Myocyte (in vitro differentiated cells): ENCODE measurements around the gene SGTA. TPM values are rescaled to one million over a fixed set of nuclear protein-coding genes. Genes with fewer than 3 reads are reported as not detected.

ENCODE experiments used
- DNase-seq: peaks from one replicate; pipeline ENCODE4 v3.0.0-alpha.2; 2012; ENCODE audit warnings: low read depth
- total RNA-seq: library from RNA; depleted of rRNA; stranded (reverse); fragments of >200 nt; gene quantifications from 2 replicates; pipeline ENCODE4 v1.2.3, GENCODE V29; 2014

SGTA gene
- total RNA-seq, 1 donor from 2014 or later: 82.5 TPM

DNA sequence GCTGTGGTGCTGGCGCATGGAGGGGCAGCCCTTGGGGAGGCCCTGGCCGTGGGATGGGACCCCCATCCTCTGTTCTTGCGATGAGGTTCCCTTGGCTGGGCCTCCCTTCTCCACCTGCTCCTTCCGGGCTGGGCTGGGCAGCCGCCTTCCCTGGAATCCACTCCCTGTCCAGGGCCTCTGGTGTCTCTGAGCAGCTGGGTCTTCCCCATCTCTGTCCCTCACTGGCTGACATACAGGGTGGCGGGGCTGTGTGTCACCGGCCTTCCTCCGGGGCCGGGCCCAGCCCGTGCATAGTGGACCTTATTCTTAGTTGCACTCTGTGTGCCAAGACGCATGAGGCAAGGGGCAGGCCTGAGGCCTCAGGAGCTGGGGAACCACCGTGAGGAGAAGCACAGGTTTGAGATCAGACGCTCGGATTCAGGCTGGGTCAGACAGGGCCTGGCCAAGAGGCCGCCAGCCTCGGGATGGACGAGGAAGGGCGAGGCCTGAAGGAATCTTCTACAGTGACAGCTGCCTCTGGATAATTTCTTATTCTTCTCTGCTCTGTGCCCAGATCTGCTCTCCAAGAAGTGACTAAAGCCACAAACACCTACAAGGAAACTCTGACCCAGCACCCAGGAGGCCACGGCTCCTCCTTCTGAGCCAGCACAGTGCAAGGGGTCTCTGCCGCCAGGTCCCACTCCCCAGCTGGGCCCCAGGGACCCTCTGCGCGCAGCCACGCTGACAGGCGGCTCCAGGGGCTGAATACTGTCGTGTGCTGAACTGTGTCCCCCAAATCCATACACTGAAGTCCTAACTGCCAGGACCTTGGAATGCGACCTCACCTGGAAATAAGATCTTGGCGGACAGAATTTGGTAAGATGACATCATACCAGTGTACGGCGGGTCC is 11.0 kb downstream of the SGTA start:
- DNase-seq: peak; percentile 92

DNA sequence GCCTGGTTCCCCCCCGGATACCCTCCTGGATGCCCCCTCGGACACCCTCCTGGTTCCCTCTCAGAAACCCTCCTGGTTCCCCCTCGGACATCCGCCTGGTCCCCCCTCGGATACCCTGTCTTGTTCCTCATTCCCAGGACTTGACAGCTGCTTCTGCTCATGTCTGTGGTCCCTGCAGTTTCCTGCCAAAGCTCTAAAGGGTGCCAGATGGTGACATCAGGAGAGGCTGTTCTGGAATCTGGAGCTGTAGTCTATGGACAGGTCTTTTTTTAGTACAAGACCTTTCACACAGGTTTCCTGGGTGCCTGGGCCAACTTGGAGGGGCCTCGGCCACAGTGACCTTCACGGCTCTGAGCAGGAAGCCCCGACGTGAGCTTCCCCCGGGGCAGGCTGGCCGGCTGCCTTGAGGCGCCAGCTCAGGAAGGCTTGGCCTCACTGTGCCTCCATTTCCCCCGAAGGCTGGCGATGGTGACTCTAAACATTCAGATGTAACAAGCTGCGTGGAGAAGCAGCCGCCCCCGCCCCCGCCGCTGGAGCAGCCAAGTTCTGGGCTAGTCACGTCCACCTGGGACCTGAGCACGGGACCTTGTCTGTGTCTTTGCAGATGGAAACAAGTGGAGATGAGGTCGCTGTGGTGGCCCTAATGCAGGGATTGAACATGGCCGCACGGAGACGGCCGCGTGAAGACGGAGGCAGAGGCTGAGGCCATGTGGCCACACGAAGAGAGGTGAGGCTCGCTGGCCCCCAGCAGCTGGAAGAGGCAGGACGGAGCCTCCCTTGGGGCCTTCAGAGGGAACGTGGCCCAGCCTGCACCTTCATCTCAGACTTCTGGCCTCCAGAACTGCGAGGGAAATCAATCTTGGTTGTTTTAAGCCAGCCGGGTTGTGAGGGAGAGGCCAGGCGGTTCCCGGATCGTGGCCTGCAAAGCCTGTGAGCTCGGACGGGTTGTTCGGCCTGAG is 12.7 kb downstream of the SGTA start:
- DNase-seq: peak; percentile 90

DNA sequence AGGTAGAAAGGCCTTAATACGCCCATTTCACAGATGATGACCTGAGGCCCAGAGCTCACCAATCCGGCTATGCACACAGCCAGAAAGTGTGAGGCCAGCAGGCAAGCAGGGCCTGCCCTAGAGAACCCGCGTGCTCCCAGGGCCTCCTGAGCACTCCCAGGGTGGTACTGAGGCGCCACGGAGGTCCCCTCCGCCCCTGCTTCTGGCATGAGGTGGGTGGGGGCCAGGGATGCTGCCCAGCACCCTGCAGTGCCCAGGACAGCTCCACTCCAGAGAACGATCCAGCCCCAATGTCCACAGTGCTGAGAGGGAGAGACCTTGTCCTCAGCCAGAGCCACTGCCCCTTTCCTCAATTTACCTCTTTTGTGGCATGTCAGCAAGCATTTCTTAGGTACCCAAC is 13.9 kb downstream of the SGTA start:
- no peak for DNase-seq

DNA sequence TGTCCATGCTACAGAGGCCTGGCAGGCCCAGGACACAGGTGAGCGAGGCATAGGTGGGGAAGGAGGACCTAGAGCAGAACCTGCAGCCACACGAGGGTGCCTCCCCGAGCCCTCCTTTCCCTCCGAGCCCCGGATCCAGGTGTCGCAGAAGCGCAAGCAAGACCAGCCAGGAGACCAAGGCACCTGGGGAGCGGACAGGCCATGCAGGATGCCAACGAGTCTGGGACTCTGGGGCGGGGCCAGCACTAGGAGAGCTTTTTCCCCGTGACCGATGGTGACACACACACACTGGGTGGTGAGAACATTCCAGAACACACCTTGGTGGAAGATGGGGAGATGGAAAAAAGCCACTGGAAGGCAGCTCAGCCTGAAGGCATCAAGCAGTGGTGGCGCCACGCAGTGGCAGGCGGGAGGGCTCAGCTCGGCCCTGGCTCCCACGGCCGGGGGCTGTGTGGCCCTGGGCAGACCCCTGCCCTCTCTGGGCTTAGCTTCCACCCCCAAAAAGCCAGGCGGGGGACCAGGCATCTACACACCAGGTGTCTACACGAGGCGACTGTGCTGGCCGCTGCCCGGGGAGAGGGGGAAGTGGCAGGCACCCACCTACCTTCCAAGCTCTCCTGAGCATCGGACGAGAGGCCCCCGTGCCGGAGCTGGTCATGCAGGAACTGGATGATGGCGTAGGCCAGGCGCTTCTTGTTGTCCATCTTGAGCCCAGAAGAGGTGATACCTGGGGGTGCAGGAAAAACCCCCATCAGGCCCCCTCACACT is 14.5 kb downstream of the SGTA start:
- no peak for DNase-seq

DNA sequence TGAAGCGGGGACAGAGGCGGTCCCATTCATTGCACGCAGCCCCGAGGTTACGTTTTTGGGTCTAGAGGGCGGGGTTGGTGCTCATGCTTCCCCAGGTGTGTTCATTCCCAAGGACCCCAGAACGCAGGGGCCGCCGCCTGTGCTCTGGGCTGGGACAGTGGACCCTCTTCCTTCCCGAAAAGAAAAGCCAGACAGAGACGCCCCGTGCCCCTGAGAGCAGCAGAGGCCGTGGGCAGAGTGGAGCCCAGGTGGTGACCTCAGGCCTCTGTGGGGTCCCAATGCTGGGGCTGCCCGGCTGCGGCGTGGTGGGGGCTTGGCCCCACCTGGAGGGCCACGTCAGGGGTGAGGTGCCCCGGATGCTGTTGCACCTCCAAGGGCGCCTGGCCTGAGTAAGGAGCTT is 15.4 kb downstream of the SGTA start:
- DNase-seq: no peak

DNA sequence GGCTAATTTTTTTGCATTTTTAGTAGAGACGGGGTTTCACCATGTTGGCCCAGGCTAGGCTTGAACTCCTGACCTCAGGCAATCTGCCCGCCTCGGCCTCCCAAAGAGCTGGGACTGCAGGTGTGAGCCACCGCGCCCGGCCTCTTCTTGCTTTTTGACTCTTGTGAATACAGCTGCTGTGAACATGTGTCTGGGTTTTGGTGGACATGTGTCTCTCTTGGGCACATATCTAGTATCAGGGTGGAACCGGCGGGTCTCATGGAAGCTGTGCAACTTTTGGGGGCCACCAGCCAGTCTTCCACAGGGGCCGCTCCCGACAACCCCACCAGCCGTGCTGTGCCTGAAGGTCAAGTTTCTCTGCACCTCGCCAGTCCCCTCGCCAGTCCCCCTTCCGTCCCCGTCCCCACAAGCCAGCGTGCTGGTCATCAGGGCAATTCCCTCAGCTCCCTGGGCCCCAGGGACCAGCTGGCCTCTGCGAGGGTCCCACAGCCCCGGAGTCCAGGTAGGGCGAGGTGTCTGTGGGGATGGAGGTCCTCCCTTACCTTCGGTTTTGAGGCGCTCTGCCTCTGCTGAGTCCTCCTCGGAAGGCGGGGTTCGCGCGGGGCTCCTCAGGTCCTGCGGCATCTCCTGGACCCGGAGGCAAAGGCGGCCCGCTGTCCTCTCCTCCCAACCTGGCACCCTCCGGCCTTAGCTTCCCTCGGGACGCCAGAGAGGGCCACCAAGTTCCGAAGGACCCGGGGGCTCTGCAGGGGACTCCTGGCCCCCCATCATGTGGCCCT is 16.3 kb downstream of the SGTA start:
- DNase-seq: no peak

DNA sequence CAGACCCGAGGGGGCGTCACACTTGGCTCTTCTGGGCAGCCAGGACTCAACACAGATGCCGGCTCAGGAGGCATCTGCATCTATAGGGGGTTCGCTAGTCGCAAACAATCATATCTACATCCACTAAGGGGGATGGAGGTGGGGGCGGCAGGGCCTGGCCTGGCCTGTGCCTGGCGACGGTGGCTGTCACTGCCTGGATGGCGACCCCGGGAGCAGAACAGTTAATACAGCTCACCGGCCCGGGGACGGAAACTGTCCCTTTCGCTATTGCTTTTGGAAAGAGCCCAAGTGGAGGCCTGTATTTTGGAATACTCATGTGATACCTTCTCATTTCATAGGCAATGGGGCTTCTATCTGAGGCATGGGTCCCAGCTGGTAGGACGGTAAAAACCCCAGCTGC is 17.7 kb downstream of the SGTA start:
- no peak for DNase-seq

DNA sequence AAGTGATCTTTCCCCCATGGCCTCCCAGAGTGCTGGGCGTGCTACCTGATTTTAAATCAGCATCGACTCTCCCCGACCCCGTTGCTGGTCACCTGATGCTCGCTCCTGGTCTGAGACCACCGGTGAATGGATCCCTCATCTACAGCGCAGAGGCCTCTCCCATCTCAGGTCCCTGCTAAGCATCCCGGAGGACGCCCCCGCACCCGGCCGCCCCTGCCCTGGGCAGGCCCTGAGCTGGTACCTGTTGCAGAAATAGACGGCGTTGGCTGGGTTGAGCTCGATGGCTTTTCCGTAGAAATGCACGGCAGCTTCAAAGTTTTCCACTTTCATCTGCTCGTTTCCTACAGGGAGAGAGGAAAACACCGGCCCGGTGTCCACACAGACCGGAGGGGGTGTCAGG is 18.1 kb downstream of the SGTA start:
- no peak for DNase-seq

DNA sequence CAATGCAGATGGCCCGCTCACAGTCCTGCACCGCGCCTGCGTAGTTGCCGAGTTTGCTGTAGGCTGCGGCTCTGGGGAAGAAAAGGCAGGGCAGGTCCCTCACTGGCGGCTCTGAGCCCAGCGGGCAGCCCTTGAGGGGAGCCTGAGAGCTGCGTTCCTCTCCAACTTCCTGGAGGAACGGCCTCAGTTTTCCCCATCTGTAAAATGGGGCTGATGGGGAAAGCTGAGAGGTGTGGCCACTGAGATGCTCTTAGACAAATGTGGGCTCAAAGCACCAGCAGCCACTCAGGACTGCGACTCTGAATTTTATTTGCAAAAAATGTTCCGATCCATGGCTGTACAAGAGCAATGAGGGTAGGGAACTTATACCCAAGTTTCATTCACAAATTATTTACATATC is 19.4 kb downstream of the SGTA start:
- no peak for DNase-seq

DNA sequence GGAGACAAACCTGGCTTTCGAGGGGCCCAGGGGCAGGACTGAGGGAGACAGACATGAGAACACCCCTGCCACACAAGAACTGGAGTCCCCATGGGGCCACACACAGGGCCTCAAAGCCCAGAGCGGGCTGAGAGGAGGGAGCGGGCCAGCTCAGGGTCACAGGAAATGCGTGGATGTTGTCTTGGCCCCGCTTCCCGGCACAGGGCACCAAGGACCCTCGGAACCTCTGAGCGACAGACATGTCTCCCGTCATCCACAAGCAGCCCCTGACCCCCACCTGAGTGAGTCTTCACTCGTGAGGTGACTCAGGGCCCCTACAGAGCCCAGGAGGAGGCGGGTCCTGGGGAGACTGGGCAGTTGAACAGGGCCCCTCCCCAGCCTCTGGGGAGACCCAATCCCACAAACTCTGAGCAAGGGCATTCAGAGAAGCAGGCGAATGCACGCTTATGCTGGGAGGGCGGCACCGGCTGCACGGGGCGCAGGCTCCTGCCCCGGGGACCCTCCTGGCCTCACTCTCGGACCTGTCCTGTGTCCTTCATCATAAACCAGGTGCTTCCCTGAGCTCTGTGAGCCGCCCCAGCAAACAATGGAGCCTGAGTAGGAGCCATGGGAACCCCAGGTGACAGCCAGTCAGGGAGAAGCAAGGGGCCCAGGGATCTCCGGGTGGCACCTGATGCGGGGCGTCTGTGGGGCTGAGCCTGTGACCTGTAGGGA is 20.1 kb downstream of the SGTA start:
- no peak for DNase-seq

DNA sequence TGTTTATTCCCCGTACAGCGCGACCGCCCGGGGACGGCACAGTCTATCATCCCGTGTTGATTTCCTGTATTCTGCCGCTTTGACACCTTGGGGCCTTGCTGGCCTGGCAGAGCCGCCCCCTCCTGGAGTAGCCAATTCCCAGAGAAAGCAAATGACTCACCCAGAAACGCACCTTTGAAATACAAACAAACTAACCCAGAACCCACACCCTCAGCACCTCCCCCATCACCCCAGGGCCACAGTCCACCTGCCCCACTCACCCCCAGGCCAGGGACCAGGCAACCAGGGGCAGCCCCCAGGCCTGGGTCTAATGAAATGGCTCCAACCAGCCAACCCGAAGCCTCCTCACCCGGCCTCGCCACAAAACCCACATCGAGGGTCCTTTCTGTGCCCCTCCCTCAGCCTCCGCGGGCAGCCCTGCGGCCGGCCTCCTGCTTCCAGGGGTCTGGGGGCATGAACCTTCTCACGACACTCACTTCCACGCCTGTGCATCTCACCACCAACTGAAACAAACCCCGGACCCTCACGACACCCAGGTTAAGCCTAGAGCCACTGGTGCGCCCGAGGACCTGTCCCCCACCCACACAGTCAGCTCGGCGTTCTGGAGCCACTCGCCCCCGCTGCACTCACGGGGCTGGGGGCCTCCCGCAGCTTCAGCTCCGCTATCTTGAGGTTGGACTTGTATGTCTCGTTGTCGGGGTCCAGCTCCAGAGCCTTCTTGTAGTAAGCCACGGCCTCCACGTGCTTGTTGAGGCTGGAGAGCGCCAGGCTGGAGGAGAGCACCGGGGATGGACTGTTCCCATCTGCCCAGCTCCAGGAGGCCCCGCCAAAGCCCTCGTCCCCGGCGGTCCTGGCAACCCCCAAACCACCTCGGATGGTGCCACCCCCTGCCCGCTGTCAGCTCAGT is 20.9 kb downstream of the SGTA start:
- DNase-seq: no peak

DNA sequence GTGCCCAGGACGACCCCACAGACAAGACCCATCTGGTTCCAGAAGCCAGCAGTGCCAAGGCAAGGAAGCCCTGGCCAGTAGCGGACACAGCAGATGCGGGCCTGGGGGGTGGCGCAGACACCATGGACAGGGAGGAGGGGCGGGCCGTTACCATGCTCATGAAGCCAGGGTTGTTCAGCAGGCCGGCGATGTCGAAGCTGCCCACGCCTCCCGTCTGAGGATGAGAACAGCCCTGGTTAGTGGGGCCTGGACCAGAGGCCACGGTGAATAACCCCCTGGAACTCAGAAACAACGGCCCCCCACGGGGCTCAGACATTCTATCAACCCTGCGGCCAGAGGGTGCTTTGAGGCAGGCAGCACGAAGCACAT is 21.8 kb downstream of the SGTA start:
- DNase-seq: no peak

DNA sequence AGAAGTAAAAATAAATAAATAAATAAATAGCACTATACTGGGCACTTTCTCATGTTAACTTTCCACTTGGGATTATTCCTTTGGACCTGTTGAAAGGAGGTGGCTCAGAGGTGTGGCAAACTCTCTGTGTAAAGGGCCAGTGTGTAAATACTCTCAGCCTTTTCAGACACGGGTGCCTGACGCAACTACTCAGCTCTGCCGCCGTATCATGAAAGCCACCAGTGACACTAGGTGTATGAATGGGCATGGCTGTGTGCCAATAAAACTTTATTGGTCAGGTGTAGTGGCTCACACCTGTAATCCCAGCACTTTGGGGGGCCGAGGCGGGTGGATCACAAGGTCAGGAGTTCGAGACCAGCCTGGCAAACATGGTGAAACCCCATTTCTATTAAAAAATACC is 23.1 kb downstream of the SGTA start:
- no peak for DNase-seq

DNA sequence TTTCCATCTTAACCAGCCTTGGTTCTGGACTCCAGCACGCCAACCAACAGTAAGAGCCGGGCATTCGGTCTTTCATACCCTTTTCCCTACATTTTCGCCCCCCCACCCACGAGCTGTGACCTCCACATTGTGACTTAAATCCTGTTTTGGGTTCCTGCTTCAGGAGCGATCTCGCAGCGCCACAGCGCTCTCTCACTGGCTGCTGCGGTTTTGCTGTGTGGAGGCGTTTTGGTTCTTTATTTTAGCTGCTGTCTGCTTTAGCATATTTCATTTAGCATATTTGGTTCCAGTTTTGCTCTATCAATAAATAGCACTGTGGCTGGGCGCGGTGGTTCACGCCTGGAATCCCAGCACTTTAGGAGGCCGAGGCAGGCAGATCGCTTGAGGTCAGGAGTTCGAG is 23.7 kb downstream of the SGTA start:
- no peak for DNase-seq

DNA sequence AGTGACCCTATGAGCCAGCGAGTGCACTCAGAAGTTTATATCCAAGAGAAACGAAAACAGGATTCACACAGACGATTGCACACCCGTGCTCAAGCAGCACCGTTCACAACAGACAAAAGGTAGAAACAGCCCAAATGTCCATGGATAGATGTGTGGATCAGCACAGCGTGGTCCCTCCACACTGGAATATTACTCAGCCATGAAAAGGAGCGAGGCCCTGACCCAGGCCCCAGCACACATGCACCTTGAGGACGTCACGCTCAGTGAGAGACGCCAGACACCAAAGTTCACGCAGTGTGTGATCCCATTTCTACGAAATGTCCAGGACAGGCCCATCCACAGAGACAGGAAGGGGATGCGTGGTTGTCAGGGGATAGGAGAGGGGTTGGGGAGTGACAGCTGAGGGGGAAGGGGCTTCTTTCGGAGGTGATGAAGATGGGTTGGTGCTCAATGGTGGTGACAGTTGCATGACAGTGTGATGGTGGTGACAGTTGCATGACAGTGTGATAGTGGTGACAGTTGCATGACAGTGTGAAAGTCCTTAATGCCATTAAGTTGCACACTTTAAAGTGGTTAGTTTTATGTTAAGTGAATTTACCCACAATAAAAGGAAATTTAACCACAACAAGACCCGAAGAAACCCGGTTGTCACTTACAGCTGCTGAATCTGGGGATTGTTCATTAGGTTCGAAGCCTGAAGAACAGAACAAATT is 24.3 kb downstream of the SGTA start:
- DNase-seq: no peak

DNA sequence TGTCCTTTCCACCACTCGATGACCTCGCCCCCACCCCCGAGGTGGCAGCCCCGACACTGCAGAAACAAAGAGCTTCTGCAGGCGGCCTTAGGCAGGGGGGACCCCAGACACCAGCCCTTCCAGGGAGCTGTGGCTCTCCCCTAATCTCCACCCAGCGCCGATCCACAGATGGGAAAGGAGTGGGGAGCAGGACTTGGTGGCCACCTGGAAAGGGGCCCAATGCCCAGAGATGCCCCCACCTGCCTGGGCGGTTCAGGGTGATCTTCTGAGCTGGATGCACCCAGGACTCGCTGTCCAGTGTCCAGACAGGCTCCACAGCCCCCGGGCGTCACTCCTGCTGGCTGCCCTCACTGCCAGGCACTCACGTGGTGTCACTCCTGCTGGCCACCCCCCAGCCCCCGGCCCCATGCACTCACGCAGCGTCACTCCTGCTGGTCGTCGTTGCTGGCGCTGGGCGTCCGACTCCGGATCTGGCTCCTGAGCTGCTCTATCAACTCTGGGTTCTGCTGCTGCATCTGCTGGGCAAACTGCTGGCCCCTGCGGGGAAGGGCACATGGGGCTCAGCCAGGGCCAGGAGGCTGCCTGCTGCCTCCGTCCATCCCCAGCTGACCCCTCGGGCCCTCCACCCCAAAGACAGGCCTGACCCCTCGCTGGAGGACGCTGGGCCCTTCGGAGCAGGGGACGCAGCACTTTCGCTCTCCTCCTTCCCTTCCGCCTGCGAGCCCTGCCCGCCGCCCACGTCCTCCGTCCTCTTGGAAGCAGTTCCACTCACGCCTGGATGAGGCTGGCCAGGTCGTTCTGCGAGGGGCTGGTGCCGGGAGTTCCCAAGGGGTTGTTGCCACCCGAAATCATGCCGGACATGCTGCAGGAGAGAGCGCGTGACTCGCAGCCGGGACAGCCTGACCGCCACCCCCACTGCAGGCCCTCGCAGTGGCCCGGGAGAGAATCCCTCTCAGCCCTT is 25.9 kb downstream of the SGTA start:
- DNase-seq: no peak

DNA sequence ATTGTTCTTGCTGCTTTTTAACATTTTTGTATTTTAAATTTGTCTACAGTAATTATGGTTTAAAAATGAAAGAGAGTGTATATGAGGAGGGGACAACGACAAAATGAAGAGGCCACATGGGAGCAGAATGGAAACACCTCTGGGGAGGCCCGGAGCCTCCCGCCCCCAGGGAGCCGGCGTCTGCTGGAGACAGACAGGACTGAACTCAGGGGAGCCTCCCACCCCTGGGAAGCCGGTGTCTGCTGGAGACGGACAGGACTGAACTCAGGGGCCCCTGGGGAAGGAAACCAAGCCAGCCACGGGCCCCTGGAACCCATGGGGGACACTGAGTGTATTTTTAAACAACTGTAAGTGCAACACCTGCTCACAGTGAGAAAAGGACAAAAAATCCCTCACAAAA is 26.6 kb downstream of the SGTA start:
- DNase-seq: no peak
